DMS 273 (cell line): ENCODE data around the gene ZNF496.
A peak's percentile ranks its signal among the peaks of the same experiment; 100 is the strongest.
"Not testable (repeated sequence)": the region's sequence is repeated elsewhere in the genome, so short reads cannot be mapped to it uniquely, and the experiment has no call there.

Experiments used
- DNase-seq: peaks from one replicate; lab custom pipeline; 2025; ENCODE audit not compliant: unreplicated experiment; lab: John Stamatoyannopoulos, UW

The ZNF496 gene

DNA sequence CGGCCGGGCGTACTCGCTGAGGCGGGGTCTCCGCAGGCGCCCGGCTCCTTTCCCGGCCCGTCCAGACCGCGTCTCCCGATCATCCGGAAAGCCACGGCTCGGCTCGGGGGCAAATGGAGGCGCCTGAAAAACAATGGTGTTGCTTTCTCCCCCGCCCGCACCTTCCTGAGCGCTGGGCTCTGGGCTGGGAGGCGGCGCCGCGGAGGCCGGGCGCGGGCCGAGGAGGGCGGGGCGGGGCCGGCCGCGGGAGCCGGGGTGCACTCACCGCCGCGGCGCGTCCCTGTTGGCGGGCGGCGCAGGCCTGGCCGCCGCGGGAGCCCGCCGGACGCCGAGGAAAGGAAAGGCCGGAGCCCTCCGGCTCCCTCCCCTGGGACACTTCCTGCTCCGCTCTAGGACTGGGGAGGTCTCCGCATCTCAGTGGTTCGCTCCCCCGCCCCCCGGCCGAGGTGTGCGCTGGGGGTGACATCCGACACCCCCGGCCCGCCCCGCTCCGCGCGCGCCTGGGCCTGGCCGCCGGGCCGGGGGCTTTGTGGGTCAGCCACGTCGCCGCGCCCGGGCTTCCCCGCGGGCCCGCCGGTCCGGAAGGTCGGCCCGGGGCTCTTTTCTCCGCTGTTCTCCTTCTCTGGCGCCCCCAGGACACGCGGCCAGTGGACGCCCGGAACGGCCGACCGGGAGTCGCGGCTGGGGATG lies at the start of gene ZNF496:
Gene ZNF496 (minus strand): TSS at position 343 of the 690 bp plus-strand sequence. CDS start 2,289 bp downstream, outside the sequence.
- DNase-seq: peak; percentile 96

GRCh38 chr1:247378334-247379073 lies 46.8 kb upstream of the ZNF496 start:
- peak; percentile 80 for DNase-seq

GRCh38 chr1:247377656-247378055 lies 46.0 kb upstream of the ZNF496 start:
- DNase-seq: not testable (repeated sequence)

- DNase-seq: peak; percentile 35
These were observed 45.0 kb upstream of the ZNF496 start for GRCh38 chr1:247376659-247377058.

GRCh38 chr1:247375747-247376146 lies 44.1 kb upstream of the ZNF496 start:
- no peak for DNase-seq

- not testable (repeated sequence) for DNase-seq
These were observed 43.1 kb upstream of the ZNF496 start for GRCh38 chr1:247374651-247375334.

- peak; percentile 44 for DNase-seq
These were observed 42.1 kb upstream of the ZNF496 start for GRCh38 chr1:247373721-247374141.

GRCh38 chr1:247371801-247372259 lies 40.2 kb upstream of the ZNF496 start:
- no peak for DNase-seq

GRCh38 chr1:247370786-247371732 lies 39.4 kb upstream of the ZNF496 start:
- no peak for DNase-seq

DNA sequence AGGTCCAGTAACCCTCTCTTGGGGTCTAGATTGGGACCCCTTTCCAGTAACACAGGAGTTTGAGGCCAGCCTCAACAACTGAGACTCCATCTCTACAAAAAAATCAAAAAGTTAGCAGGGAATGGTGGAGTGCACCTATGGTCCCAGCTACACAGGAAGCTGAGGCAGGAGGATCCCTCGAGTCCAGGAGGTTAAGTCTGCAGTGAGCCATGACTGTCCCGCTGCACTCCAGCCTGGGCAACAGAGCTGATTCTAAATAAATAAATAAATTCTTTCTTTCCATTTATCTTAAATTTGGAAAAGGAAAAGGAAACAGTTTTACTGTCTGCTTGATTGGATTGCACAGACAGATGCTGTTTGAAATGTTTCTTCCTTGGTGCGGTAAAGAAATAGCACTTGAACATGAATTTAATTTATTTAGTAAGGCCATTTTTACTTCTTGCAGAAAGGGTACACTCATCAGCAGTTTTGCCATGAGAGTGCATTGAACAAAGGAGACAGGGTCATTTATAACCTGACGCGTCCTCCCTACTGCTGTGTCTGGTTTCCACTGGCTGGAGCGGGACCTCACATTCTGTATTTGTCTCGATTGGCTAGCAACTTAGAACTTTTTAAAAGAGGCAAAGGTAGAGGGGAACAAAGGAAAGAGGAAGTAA lies 37.0 kb upstream of the ZNF496 start:
- no peak for DNase-seq

GRCh38 chr1:247367786-247368422 lies 36.2 kb upstream of the ZNF496 start:
- no peak for DNase-seq

GRCh38 chr1:247366926-247367645 lies 35.4 kb upstream of the ZNF496 start:
- no peak for DNase-seq

GRCh38 chr1:247366345-247366744 lies 34.7 kb upstream of the ZNF496 start:
- not testable (repeated sequence) for DNase-seq

- DNase-seq: no peak
These were observed 33.4 kb upstream of the ZNF496 start for GRCh38 chr1:247365023-247365422.

DNA sequence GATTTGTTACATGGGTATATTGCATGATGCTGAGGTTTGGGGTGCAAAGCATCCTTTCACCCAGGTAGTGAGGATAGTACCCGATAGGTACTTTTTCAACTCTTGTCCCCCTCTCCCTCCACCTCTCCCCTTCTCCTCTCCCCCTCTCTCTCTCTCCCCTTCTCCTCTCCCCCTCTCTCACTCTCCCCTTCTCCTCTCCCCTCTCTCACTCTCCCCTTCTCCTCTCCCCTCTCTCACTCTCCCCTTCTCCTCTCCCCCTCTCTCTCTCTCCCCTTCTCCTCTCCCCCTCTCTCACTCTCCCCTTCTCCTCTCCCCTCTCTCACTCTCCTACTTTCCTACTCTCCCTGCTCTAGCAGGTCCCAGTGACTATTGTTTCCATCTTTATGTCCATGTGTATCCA lies 31.3 kb upstream of the ZNF496 start:
- not testable (repeated sequence) for DNase-seq

DNA sequence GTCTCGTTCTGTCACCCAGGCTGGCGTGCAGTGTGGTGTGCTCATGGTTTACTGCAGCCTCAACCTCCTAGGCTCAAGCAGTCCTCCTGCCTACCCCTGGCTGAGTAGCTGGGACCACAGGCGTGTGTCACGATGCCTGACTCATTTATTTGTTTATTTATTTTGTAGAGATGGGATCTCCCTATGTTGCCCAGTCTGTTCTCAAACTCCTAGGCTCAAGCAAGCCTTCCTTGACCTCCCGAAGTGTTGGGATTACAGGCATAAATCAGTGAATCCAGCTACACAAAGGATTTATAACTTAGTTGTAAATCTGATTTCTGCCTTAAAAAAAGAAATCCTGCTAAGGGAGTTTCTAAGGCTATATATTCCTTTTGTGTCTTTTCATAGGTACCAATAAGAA lies 30.5 kb upstream of the ZNF496 start:
- no peak for DNase-seq

- no peak for DNase-seq
These were observed 29.5 kb upstream of the ZNF496 start for GRCh38 chr1:247360991-247361731.
